Tongue (tissue), 2 donors: ENCODE measurements around the gene ANKRD9. TPM values are rescaled to one million over a fixed set of nuclear protein-coding genes. Genes with fewer than 3 reads are reported as not detected.
A peak's percentile ranks its signal among the peaks of the same experiment; 100 is the strongest.
"Not testable (repeated sequence)": the region's sequence is repeated elsewhere in the genome, so short reads cannot be mapped to it uniquely, and the experiment has no call there.

ENCODE experiments used
- DNase-seq: peaks from one replicate; pipeline ENCODE4 v3.0.0-alpha.2; 2015
- total RNA-seq: library from RNA; depleted of rRNA; stranded (reverse); fragments of >200 nt; gene quantifications from one replicate; pipeline ENCODE4 v1.2.3, GENCODE V29; 2014

ANKRD9 gene, protein sequence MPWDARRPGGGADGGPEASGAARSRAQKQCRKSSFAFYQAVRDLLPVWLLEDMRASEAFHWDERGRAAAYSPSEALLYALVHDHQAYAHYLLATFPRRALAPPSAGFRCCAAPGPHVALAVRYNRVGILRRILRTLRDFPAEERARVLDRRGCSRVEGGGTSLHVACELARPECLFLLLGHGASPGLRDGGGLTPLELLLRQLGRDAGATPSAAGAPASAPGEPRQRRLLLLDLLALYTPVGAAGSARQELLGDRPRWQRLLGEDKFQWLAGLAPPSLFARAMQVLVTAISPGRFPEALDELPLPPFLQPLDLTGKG
- 42.1 TPM for total RNA-seq

DNA sequence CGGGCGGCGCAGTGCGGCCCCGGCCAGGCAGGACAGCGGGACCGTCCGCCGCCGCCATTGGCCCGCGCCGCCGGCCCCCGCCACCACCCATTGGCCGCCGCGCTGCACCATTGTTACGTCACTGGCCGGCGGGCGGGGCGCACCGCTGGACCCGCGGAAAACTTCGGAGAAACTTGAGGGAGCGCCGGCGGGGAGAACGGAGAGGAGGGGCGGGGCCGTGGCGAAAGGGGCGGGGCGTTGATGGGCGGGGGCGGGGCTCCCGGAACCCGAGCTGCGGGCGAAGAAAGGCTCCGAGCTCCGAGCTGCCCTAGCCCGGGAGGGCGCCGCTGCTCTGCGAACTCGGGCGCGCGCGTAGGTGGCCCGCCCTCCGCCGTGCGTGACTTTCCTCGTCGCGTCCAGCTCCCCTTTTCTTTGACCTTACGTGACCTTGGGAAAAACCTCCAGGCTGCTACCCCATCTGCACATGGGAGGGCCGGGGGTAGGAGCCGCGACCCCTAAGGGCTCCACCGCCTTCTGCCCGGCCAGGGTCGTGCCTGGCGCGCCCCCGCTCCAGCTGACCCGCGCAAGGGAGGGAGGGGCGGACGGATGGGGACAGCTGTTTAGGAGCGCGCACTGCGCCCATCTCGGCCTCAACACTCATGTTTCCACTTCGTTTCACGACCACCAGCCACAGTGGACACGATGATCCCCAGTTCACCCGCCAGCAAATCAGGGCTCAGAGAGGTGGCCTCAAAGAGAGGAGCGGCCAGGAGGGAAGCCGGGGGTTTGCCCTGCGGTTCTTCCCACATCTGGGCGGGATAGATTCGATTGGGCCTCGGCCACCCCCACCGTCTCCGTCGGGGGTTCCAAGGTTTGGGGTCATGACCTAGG lies at the start of gene ANKRD9:
Gene ANKRD9, minus strand, starts transcription at position 31 of the 870 bp plus-strand sequence. CDS start 1,887 bp downstream, outside the sequence.
- peak; percentile 98 for DNase-seq

DNA sequence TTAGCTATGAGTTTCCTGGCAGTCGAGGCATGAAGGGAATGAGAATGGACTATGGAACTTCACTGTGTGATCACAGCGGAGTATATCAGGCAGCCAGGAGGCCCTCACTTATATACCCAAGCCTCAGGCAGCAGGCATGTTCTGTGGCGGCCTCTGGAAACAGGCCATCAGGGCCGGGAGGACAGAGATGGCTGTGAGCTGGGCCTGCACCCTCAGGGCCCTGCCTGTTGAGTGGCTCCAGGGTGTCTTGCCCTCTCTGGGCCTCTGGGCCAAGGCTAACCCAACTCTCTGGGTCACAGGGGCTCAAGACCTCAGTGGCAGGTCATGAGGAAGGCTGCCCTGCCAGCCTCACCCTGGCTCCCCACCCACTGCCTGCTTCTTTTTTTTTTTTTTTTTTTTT lies 49.0 kb upstream of the ANKRD9 start:
- no peak for DNase-seq

DNA sequence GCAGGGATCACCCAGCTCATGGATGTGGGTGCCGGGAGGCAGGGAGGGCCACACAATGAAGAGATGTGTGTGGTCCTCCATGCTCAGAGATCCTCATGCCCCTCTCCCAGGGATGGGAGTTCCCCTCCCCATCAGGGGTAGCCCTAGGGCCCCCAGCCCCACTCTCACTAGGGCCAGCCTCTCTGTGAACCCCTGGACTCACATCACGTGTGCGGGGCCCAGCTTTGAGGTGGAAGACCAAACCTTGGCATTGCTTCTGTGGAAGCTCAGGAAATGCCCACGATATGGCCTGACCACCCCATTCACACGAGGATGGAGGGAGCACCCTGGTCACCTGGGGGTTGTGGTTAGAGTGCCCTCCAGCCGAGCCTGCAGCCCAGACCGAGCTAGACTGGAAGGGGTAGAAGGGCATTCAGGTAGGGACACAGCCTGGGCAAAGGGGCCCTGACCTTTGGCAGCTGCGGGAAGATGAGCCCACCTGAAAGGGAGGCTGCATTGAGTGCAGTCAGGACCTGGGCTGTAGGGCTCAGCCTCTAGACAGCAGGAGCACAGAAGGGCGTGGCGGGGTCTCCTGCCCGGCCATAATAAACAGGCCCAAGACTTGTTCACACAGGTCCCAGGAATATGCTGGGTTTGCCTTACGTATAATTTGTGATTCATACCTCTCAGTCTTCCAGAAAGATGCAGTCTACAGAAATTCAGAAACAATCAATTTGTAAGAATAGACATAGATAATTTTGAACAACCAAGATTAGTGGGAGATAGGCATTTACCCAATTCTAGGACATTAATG lies 48.1 kb upstream of the ANKRD9 start:
- DNase-seq, result no peak

DNA sequence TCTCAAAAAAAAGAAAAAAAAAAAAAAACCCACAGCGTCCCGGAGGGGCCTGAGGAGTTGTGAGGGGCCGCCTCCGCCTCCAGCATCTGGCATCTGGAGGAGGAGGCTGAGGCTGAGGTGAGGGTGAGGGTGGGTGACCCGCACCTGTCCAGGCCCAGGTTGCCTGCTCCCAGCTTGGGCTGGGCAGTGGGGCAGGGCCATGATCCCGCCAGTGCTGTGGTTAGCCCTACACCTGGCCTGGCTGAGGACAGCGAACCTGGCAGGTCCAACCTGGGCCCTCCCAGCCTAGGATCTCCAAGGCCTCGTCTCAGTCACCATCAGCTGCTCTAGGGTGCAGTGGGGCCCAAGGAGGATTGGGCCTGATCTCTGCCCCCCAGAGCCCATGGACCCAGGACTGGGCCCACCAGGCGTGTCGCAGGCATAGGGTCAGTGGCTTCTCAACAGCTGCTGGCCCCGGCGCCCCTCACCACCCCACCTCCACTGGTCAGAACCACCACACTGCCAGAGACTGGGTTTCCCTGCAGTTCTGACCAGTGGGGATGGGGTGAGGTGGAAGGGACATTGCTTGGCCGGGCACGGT lies 46.6 kb upstream of the ANKRD9 start:
- DNase-seq, result no peak

DNA sequence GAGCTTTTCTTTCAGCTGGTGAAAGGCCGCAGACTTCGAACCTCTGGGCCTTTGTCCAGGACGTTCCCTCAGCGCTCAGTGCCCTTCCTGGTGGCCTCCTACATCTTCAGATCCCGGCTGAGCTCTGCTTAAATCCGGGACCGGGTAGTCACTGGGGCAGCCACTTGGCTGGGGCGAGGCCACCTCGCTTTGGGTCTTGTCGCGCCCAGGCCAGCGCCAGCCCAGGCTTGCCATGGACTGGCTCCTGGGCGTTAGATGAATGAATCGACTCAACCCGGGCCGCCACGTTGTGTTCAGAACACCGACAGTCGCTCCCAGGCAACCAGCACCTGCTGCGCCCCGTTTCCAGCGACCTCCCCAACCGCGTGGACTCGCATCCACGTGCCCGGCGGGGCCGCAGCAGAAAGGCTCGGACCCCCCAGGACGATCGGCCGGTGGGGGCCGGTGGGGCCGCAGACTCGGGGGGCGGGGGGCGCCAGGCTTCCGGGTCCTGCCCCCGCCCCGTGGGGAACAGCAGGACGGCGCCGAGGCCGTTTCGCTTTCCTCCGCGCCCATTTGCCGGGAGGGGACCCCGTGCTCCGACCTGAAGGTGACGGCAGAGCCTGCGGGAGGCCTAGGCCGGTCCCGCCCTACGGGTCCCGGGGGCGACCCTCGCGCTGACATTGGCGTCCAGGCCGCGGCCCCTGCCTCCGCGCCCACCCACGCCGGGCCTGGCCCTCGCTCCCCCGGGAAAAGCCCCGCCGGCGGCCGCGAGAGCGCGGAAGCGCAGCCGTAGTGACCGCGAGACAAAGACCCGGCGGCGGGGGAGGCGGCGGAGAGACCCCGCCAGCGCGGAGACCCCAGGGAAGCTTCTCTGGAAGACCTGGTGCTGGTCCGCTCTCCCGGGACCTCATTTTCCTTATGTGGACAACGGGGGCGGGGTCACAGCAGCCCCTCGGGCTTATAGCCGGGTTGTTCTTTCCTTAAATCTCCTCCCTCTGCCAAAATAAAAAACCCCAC lies 45.5 kb upstream of the ANKRD9 start:
- DNase-seq, result peak; percentile 67

DNA sequence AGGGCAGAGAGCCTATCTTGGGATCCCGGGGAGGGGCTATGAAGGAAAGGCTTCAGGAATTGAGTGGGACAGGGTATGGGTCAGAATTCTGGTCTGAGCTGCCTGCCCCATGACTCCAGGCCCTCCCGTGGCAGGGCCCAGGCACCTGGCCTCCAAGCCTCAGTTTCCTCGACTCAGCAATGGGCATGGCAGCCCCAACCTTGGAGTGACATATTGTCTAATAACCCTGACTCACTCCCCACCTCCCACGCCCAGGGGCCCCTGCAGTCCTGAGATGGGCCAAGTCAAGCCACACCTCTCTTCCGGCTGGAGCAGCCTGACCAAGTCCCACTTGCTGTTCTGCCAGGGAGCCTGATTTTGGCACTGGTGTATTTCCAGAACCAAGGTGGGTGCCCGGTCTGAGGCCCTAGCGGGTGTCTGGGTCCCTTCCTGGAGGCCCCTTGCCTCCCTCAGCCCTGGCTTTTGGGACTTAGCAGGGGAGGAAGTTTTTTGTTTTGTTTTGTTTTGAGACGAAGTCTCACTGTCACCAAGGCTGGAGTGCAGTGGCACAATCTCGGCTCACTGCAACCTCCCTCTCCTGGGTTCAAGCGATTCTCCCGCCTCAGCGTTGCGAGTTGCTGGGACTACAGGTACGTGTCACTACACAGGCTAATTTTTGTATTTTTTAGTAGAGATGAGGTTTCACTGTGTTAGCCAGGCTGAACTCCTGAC lies 42.6 kb upstream of the ANKRD9 start:
- no peak for DNase-seq

DNA sequence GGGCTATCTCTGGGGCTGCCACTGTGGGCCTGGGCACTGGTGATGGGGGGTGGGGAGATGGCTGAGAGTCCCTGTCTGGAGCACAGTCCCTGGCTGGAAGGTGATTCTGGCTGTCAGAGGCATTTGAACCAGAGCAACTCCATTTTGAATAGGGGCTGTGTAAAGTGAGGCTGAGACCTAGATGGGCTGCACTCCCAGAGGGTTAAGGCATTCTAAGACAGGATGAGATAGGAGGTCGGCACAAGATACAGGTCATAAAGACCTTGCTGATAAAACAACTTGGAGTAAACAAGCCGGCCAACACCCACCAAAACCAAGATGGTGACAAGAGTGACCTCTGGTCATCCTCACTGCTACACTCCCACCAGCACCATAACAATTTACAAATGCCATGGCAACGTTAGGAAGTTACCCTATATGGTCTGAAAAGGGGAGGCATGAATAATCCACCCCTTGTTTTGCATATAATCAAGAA lies 41.4 kb upstream of the ANKRD9 start:
- not testable (repeated sequence) for DNase-seq

DNA sequence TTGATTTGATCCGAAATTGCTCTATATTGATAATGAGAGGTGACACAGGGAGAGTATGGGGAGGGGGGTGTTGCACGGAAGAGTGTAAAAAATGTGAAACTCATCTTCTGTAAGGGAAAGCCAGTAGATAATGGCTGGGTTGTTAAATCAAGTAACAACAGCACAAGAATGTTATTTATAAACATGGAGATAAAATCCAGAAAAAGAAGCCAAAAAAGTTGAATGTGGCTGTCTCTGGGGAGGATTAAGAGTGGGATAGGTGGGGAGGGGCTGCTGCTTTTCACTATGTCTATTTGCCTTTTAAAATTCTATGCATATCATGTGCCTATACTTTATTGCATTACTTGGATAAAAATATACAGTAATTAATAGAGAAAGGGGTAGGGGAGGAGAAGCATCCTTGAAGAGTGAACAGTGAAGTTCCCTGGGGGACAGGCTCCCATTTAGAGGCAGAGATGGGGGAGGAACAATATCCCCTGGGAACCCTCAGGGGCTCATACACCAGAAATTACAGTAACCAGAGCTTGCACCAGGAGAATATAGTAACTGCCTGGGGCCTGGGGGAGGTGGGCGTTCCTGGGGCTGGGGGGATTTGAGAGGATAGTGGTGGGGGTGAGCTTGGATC lies 39.2 kb upstream of the ANKRD9 start:
- no peak for DNase-seq

DNA sequence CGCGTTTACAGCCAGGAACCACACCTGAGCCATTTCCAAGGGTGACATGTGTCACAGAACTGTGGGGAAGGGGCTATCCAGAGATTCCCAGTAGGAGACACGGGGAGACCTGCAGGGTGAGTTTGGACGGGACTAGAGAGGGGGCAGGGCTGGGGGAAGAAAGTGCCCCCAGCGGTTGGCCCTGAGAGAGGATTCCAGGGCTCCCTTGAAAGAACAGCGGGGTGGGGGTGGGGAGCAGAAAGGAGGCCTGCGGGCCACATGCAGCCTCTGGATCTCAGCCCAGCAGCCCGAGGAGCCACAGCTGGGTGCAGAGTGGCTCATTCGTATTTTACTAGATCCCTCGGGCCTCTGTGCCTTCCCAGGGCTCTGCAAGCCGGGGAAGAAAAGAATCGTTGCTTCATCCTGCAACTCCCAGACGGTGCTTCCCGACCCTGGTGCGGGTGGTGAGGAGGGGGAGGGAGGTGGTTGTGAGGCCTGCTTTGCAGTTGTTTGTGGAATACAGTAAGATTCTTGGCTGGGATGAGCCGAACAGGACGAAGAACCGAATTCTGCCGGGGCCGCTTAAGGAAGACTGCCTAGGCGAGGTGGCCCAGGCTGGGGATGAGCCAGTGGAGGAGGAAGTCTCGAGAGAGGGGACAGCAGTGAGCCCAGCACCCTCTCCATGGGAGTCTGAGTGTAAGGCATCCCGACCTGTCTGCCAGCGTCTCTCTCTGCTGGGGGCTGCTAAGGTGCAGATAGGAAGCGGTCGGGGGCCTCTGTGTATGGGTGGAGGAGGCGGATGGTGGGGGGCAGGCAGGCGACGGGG lies 36.1 kb upstream of the ANKRD9 start:
- peak; percentile 71 for DNase-seq

DNA sequence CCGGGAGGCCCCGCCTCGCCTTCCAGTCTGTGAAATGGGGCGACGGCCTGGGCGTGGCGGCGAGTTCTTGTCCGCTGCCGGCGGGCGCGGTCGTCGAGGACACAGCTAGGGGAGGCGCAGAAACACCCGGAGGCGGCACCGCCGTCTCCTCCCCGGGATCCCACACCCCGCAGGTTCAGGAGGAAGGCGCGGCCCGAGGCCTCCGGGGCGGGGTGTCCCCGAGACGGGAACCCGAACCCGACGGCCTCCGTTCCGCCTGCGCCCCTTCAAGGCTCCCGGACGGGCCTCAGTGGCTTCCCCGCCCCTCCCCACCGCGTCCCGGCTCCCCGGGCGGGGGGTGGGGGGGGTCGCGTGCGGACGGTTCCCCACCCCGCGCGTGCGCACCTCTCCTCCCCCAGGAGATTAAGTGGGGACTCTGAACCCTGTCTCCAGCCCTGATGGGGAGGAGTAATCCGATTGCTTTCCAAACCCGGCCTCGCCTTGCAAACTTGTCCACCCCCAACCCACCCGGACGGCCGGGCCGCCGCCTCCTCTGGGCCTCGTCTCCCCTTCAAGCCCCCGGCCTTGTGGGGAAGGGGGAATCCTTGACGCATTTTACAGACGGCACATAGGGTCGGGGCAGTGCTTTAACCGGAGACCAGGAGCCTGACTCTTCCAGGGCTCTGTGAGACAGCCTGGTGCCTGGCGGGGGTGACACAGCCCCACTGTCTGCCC lies 35.3 kb upstream of the ANKRD9 start:
- peak; percentile 57 for DNase-seq

DNA sequence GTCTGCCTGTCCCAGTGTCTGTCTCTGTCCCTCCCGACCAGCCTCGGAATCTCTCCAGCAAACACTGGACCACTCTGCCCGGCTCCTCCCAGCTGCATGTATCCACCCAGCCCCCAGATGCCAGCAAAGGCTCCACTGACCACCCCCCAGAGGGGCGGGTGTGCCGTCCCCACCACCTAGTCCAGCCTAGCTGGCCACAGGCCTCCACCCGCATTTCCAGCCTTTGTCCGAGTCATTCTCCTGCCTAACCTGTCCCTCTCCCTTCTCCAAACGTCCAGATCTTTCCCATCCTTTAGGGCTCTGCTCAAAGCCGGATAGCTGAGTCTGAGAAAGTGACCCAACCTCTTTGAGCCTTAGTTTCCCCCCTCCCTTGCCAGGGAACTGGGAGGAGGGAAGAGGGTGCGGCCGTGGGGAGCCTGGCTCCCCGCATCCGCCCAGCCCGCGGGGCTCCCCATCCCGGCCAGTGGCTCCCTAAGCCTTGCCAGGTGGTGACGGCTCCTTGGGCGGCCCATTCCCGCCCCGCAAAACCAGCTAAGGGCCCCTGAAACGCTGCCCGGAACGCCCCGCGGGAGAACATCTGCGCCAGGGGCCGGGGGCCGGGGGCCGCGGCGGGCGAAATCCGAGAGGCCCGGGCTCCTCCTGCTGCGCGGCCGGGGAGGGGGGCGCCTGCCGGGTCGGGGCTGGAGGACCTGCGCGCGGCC lies 34.6 kb upstream of the ANKRD9 start:
- DNase-seq, result peak; percentile 87

DNA sequence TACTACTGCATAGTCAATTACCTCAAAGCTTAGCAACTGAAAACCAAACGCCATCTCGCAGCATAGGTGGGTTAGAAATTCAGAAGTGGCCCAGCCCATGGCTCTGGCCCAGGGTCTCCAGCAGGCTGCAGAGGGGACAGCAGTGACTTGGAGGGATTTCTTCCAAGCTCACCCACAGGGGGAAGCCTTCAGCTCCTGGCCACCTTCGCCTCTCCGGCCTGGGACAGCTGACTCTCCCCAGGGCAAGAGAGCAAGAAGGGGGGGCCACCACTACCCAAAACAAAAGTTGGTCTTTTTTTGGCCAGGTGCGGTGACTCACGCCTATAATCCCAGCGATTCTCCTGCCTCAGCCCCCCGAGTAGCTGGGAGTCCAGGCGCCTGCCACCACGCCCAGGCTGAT lies 32.2 kb upstream of the ANKRD9 start:
- no peak for DNase-seq

DNA sequence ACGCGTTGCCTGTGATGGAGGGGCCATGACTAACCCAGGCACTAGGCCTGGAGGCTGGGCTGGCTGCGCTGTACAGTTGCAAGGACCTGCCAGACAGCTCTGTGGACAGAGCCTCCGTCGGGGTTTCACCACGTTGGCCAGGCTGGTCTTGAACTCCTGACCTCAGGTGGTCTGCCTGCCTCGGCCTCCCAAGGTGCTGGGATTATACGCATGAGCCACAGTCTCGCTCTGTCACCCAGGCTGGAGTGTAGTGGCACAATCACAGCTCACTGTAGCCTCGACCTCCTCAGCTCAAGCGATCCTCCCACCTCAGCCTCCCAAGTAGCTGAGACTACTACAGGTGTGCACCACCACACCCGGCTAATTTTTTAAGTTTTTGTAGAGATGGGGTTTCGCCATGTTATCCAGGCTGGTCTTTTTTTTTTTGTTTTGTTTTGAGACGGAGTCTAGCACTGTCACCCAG lies 31.5 kb upstream of the ANKRD9 start:
- DNase-seq, result not testable (repeated sequence)

DNA sequence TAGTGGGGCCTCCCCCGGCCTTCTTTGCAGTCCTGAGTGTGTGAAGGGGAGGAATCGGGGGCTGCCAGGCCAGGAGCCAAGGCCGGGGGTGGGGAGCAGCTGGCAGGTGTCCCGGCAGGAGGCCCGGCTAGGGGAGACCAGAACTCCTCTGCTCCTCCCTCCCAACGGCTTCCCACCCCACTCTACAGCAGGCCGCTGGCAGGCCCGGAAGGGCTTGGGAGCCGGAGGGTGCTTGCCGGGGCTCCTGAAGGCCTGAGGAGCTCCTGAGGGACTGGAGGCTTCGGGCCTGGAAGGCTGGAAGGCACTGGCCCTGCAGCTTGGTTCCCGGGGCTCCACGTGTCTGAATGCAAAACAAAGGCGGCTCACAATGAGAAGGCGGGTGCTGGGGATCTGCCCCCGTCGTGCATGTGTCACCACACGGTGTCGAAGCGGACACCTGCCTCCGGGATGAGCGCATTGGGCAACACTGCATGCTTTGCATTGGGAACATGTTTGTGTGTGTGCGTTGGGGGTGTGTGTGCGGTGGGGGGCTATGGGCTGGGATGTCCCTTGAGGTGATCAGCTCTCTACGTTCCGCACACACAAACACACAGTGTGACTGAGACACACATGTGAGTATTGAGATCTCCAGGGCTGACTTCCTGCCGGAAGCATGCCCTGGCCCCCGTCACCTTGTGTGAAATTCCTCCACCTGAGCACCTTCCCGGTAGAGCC lies 30.9 kb upstream of the ANKRD9 start:
- DNase-seq, result peak; percentile 92

DNA sequence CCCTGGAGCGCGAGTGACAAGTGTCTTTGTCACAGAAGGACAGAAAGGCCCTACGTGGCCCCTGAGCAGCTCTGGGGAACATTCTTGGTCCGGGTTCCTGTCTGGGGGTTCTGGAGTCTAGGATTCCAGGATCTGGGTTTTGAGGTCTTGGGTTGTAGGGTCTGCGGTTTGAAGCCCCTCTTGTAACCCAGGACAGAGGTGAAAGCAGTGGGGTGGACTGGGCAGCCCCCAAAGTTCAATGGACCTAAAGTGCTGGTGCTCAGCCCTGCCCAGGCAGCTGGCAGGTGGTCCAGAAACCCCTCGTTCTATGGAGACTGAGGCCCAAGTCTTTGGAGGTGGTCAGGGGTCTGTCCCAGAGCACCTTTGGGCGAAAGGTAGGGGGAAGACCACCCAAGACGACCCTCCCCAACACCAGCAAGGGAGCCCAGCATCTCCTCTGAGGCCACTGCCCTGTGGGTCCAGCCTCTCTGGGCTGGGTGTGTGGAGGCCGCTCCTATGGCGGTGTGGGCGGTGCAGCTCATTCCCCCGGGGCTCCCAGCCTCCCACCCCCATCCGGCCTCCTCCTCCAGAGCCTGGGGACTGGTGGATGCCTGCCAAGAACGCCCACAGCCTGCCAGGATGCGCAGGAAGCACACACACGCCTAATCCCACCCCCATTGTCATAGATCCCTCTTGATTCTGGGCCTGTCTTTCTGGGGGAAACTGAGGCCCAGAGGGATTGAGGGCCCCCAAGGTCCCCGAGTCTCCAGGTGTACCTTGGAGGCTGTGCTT lies 30.2 kb upstream of the ANKRD9 start:
- peak; percentile 90 for DNase-seq
